ENCODE results near the gene TIMM8A. TPM values are rescaled to one million over a fixed set of nuclear protein-coding genes. Genes with fewer than 3 reads are reported as not detected.
"Not testable (repeated sequence)": the region's sequence is repeated elsewhere in the genome, so short reads cannot be mapped to it uniquely, and the experiment has no call there.

TIMM8A gene
- total RNA-seq, 1 donor from 2014 or later = 5.6 TPM

DNA sequence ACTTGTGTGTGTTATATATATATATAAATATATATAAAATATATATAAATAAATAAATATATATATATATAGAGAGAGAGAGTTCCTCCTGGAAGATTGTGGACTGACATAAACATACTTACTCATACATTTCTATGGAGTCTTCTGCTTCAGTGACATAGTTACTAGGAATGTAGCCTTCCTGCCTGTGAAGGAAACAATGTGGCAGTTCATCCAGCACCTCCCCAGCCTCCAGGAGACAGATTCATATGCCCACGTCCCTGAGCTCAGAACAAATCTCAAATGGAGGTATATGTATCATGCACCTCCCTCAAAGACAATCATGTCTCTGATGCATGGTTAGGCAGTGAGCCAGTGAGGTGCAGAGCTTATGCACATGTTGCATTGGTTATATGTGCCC, 11.4 kb upstream of the TIMM8A start:
- no peak for DNase-seq

- no peak for DNase-seq
Measured at GRCh38 chrX:101357166-101357795, 8.7 kb upstream of the TIMM8A start.

GRCh38 chrX:101349193-101349562, 636 bp upstream of the TIMM8A start:
- DNase-seq = no peak

GRCh38 chrX:101347859-101348451, 587 bp downstream of the TIMM8A start:
- DNase-seq = no peak

GRCh38 chrX:101337776-101338271, 10.7 kb downstream of the TIMM8A start:
- no peak for DNase-seq

- DNase-seq = not testable (repeated sequence)
Measured at GRCh38 chrX:101334310-101334709, 14.2 kb downstream of the TIMM8A start.

DNA sequence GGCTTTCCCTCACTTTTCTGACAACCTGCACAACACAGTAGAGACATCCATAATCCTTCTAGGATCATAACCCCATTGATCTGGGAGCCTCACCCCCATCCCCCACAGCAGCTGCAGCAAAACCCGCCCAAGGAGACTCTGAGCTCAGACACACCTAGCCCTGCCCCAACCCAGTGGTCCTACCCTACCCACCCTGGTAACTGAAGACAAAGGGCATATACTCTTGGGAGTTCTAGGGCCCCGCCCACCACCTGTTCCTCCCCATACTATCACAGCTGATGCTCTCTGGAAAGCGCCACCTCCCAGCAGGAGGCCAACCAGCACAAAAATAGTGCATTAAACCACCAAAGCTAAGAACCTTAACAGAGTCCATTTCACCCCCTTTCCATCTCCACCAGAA, 21.9 kb downstream of the TIMM8A start:
- DNase-seq = not testable (repeated sequence)

GRCh38 chrX:101303790-101304189, 44.8 kb downstream of the TIMM8A start:
- DNase-seq = no peak

Small RNA genes lying within 50 kb of the gene (small RNA-seq; reads per million reads assigned to genes)
- not detected for gene RNU6-934P

Other genes starting within 250 kb of the TIMM8A start
- gene DRP2, start 129.0 kb downstream of the TIMM8A start, total RNA-seq = 4.2 TPM
- gene TAF7L, start 57.4 kb downstream of the TIMM8A start, total RNA-seq = 0.16 TPM
- gene BTK, start 37.4 kb upstream of the TIMM8A start, total RNA-seq = 0.94 TPM
- 287 TPM for gene RPL36A, start 42.3 kb upstream of the TIMM8A start, total RNA-seq
- gene GLA, start 59.2 kb upstream of the TIMM8A start, total RNA-seq = 20.7 TPM
- gene HNRNPH2, start 59.5 kb upstream of the TIMM8A start, total RNA-seq = 92.5 TPM
- gene ARMCX4, start 136.7 kb upstream of the TIMM8A start, total RNA-seq = 14.5 TPM
- 118 TPM for gene ARMCX1, start 201.8 kb upstream of the TIMM8A start, total RNA-seq

All from occipital lobe (tissue), 3 donors.